K562 (cell line): Measurements from ENCODE around the gene WDR44. TPM values are rescaled to one million over a fixed set of nuclear protein-coding genes. Genes with fewer than 3 reads are reported as not detected.

Experiments
- ATAC-seq: fragments of 200-7000 bp; cut with Tn5 transposase; 3 replicates; pipeline ENCODE4 v1.9.1; 2020; ENCODE audit warnings: moderate library complexity
- BruUV-seq: library from RNA; stranded (reverse); fragments of 400-500 nt; replicated peaks from 2 replicates; lab custom pipeline; 2021; lab: Mats Ljungman, UMichigan
- CTCF ChIA-PET: fragments of 300-600 bp; formaldehyde crosslinking; extraction: SDS; loops from one replicate; lab custom pipeline; 2021; ENCODE audit warnings: low intra/inter-chr PET ratio; lab: Yijun Ruan, JAX
- POLR2A ChIA-PET: fragments of 300-600, 350-650 bp; sonication (Branson Sonifier 250); formaldehyde crosslinking; extraction: SDS; loops from one replicate; lab custom pipeline; 2021; ENCODE audit warnings: antibody characterized with exemption, inconsistent platforms; lab: Yijun Ruan, JAX
- DNase-seq, 4 experiments: peaks; one replicate each; pipeline versions ENCODE4 v3.0.0 to v3.0.0-alpha.2; 2011 to 2018; ENCODE audit warnings: low spot score in 3 of 4, mixed read lengths in 3 of 4; ENCODE audit errors: extremely low read depth in 1 of 4
- FAIRE-seq: peaks from 2 replicates; lab custom pipeline; 2011; peaks lifted over from hg19 to GRCh38; lab: Jason Lieb, UNC
- H2AFZ ChIP-seq: 2 replicates; pipeline ENCODE4 v1.6.0; 2011; ENCODE audit warnings: low read depth, low read length, control low read depth, inconsistent platforms
- H3K27ac ChIP-seq: fragments of 200-600 bp; 3 replicates; pipeline ENCODE4 v1.8.0; 2011; ENCODE audit warnings: low read depth, mild to moderate bottlenecking, control low read depth, inconsistent platforms, low read length, moderate library complexity, mixed read lengths; ENCODE audit errors: extremely low read depth
- H3K27me3 ChIP-seq, 2 experiments: fragments of 300-600 bp in 1 of 2; 2 replicates in 1 of 2; 3 replicates in 1 of 2; pipeline versions ENCODE4 v1.6.0 to v1.8.0; 2011; ENCODE audit warnings: inconsistent platforms in 2 of 2, low read length in 2 of 2, mild to moderate bottlenecking in 1 of 2, mixed read lengths in 1 of 2, moderate library complexity in 1 of 2; ENCODE audit not compliant: control insufficient read depth in 2 of 2, insufficient read depth in 2 of 2
- H3K36me3 ChIP-seq: fragments of 300-600 bp; 3 replicates; pipeline ENCODE4 v1.8.0; 2011; ENCODE audit warnings: mild to moderate bottlenecking, low read length, inconsistent platforms; ENCODE audit not compliant: control insufficient read depth, insufficient read depth
- H3K4me1 ChIP-seq, 2 experiments: fragments of 200-600 bp in 1 of 2; replicated peaks in 1 of 2; 2 replicates in 1 of 2; 3 replicates in 1 of 2; pipeline versions ENCODE4 v1.5.1 to v1.8.0; 2011; ENCODE audit warnings: inconsistent platforms in 2 of 2, low read length in 2 of 2, mild to moderate bottlenecking in 1 of 2, mixed read lengths in 1 of 2, moderate library complexity in 1 of 2; ENCODE audit not compliant: control insufficient read depth in 2 of 2, insufficient read depth in 2 of 2
- H3K4me2 ChIP-seq: 2 replicates; pipeline ENCODE4 v1.6.1; 2011; ENCODE audit warnings: low read length, control low read depth, inconsistent platforms, mixed read lengths; ENCODE audit not compliant: insufficient read depth
- H3K4me3 ChIP-seq: fragments of 200-600 bp; sonication (generic), shearing (Covaris generic); 2 replicates; pipeline ENCODE4 v1.5.1; 2016; ENCODE audit warnings: control low read depth, inconsistent platforms
- H3K79me2 ChIP-seq: fragments of 200-600 bp; 3 replicates; pipeline ENCODE4 v1.8.0; 2011; ENCODE audit warnings: low read length, inconsistent platforms; ENCODE audit not compliant: control insufficient read depth, insufficient read depth
- H3K9ac ChIP-seq, 2 experiments: 2 replicates each; pipeline versions ENCODE4 v1.6.0 to v1.6.1; 2011; ENCODE audit warnings: low read depth in 2 of 2, low read length in 2 of 2, control low read depth in 1 of 2, inconsistent platforms in 1 of 2, mild to moderate bottlenecking in 1 of 2, mixed read lengths in 1 of 2; ENCODE audit not compliant: insufficient read depth in 1 of 2
- H3K9me1 ChIP-seq: one replicate; pipeline ENCODE4 v1.6.0; 2011; ENCODE audit warnings: inconsistent platforms, mild to moderate bottlenecking, low read length, moderate library complexity; ENCODE audit not compliant: control insufficient read depth, insufficient read depth
- H3K9me3 ChIP-seq: replicated peaks from 2 replicates; pipeline ENCODE4 v1.5.1; 2011; ENCODE audit warnings: low read depth, low read length, inconsistent platforms; ENCODE audit not compliant: control insufficient read depth, insufficient read depth
- H4K20me1 ChIP-seq: replicated peaks from 2 replicates; pipeline ENCODE4 v1.6.1; 2011; ENCODE audit warnings: low read length, inconsistent platforms, mixed read lengths; ENCODE audit not compliant: control insufficient read depth, insufficient read depth
- CREB1 ChIP-seq, 2 experiments: sonication (generic) in 1 of 2; formaldehyde crosslinking in 1 of 2; IDR thresholded peaks; 2 replicates each; pipeline versions ENCODE4 v1.6.1 to v1.8.0; 2012 to 2022; ENCODE audit warnings: inconsistent platforms in 1 of 2, mild to moderate bottlenecking in 1 of 2, missing genetic modification reagents in 1 of 2, moderate library complexity in 1 of 2
- HCFC1 ChIP-seq: IDR thresholded peaks from 2 replicates; pipeline ENCODE4 v1.6.1; 2012; ENCODE audit warnings: low read depth, low read length, improper control_type of control experiment
- LCOR ChIP-seq: sonication (generic); formaldehyde crosslinking; IDR thresholded peaks from 2 replicates; pipeline ENCODE4 v1.8.0; 2022; ENCODE audit warnings: mild to moderate bottlenecking, missing genetic modification reagents
- MCM3 ChIP-seq: fragments of 450-650 bp; IDR thresholded peaks from 2 replicates; pipeline ENCODE4 v1.6.1; 2016
- SLC30A9 ChIP-seq: fragments of 250-450 bp; sonication (Bioruptor Pico); IDR thresholded peaks from 2 replicates; pipeline ENCODE4 v1.8.0; 2022; ENCODE audit warnings: mild to moderate bottlenecking, moderate library complexity
- ZNF436 ChIP-seq: fragments of 250-450, 450-650 bp; sonication (Bioruptor Pico); formaldehyde crosslinking; IDR thresholded peaks from 2 replicates; pipeline ENCODE4 v1.7.0; 2020; ENCODE audit warnings: mild to moderate bottlenecking
- ZNF444 ChIP-seq: fragments of 250-450 bp; sonication (Bioruptor Pico); IDR thresholded peaks from 2 replicates; pipeline ENCODE4 v1.4.0; 2020; ENCODE audit warnings: mild to moderate bottlenecking, moderate library complexity
- WGBS: fragments of 100-300 bp; shearing (Covaris generic); methylation state at CpG from one replicate; pipeline ENCODE4 v1.1.6; 2016; ENCODE audit warnings: low coverage, mixed read lengths; ENCODE audit not compliant: insufficient coverage; ENCODE audit errors: missing lambda C conversion rate; 5-methylcytosine and 5-hydroxymethylcytosine counted together
- in situ Hi-C: fragments of 300-500 bp; cut with MboI; formaldehyde crosslinking; loops from 4 replicates; pipeline ENCODE4 v1.15.0; 2018; ENCODE audit warnings: inconsistent platforms, mixed read lengths
- intact Hi-C: fragments of 100-400 bp; cut with micrococcal nuclease; formaldehyde crosslinking; loops from 2 replicates; pipeline ENCODE4 v1.14.2; 2022
- polyA plus RNA-seq, 8 experiments: library from polyadenylated mRNA; depleted of rRNA in 4 of 8; stranded (reverse) in 5 of 8; unstranded in 3 of 8; fragments of >200 nt; fragmentation: Nextera tagmentation in 2 of 8; fragmentation: Illumina TruSeq in 1 of 8; extraction: Ambion mirVana in 2 of 8; extraction: Trizol in 1 of 8; gene quantifications; 2 replicates each; pipeline versions ENCODE4 v1.2.1 to v1.2.3, GENCODE V29; 2011 to 2014; ENCODE audit warnings: inconsistent platforms in 1 of 8, missing spikeins in 1 of 8
- total RNA-seq, 7 experiments: library from RNA; depleted of rRNA in 6 of 7; stranded (reverse); fragments of >200 nt in 6 of 7; fragmentation: Illumina TruSeq in 2 of 7; extraction: Trizol in 2 of 7; gene quantifications; 2 replicates each; pipeline versions ENCODE4 v1.2.1 to v1.2.3, GENCODE V29; 2011 to 2021; ENCODE audit warnings: low replicate concordance in 1 of 7
- TF ChIP-seq, protein P1 (sequence below): fragments of 250-450 bp; sonication (Bioruptor Pico); IDR thresholded peaks from 2 replicates; pipeline ENCODE4 v1.8.0; 2021; ENCODE audit warnings: mild to moderate bottlenecking, moderate library complexity
- TF ChIP-seq, protein P2 (sequence below): IDR thresholded peaks from 2 replicates; pipeline ENCODE4 v1.6.1; 2014; ENCODE audit warnings: antibody characterized with exemption
- TF ChIP-seq, protein P3 (sequence below): sonication (generic); formaldehyde crosslinking; IDR thresholded peaks from 2 replicates; pipeline ENCODE4 v1.8.0; 2023; ENCODE audit warnings: mild to moderate bottlenecking, missing genetic modification reagents
- TF ChIP-seq, protein P4 (sequence below): fragments of 200-800 bp; sonication (Bioruptor generic); IDR thresholded peaks from 2 replicates; pipeline ENCODE4 v1.6.1; 2017; ENCODE audit warnings: missing genetic modification characterization, missing compliant biosample characterization
- TF ChIP-seq, protein P5 (sequence below): sonication (generic); formaldehyde crosslinking; IDR thresholded peaks from 2 replicates; pipeline ENCODE4 v1.9.0; 2022; ENCODE audit warnings: mild to moderate bottlenecking, missing genetic modification reagents
- TF ChIP-seq, protein P6 (sequence below): sonication (generic); formaldehyde crosslinking; IDR thresholded peaks from 2 replicates; pipeline ENCODE4 v1.9.0; 2022; ENCODE audit warnings: mild to moderate bottlenecking, missing genetic modification reagents

The WDR44 gene
- total and polyA plus RNA-seq, 9 of the 15 experiments (the other 6 are each of a cell fraction or from before 2014, with no cell fraction given) = 5.6 to 20.0 (median 14.6) TPM

DNA sequence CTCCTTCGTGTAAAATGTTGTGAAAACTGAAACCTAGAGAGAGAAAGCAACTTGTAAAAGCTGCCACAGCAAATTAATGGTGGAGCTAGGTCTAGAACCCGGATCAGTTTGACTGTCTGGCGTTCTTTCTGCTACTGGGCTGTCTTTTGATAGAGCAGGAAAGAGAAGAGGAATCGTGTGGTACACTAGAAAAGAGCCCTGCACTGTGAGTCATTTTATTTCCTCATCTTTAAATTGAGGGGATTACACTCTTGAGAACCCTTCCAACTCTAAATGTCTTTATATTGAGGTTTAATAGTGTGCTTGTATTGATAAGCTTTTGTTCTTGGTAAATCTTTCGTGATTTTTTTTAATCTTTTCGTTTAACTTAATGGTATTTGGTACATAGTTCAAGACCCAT is 4.3 kb downstream of the WDR44 start:
- ChIA-PET CTCF (no interaction called here), POLR2A (interaction anchor here (0.9 kb wide), 1 partner anchor 24 kb away, joined by 3 read pairs; no protein-coding TSS in a partner anchor)
- H3K4me3 ChIP-seq = no peak overlapping the region
- peaks cover 3% of the 10 kb centered on the region for H3K9me1 ChIP-seq
- intact Hi-C loops = no loop called here
- H3K9me3 ChIP-seq = no peaks in the 10 kb centered on the region
- 15% methylated on average over 6 of the region's 6 CpGs for WGBS
- H3K79me2 ChIP-seq = peaks cover 85% of the 10 kb centered on the region
- DNase-seq = no peak
- H3K27ac ChIP-seq = peak overlapping the region; percentile 59; the same call in 1 of the 3 replicates
- H4K20me1 ChIP-seq = peaks cover 17% of the 10 kb centered on the region
- peaks cover 4% of the 10 kb centered on the region; the same call in 1 of the 3 replicates for H3K36me3 ChIP-seq
- no peak for ATAC-seq
- H3K4me2 ChIP-seq = peak overlapping the region; percentile 27
- BruUV-seq = no TSS peak
- in situ Hi-C loops = no loop called here
- no peak for FAIRE-seq
- H3K4me1 ChIP-seq = peaks cover 7 to 40% of the 10 kb centered on the region in 2 experiments
- no peaks in the 10 kb centered on the region for H3K27me3 ChIP-seq
- H3K9ac ChIP-seq = peak overlapping the region; percentile 28 to 35; a peak in 3 of 4 replicates
- 0 out of 2 replicates have a peak overlapping the region, but pooled peaks have one; percentile 32 for H2AFZ ChIP-seq
- TF ChIP-seq, protein P1, sequence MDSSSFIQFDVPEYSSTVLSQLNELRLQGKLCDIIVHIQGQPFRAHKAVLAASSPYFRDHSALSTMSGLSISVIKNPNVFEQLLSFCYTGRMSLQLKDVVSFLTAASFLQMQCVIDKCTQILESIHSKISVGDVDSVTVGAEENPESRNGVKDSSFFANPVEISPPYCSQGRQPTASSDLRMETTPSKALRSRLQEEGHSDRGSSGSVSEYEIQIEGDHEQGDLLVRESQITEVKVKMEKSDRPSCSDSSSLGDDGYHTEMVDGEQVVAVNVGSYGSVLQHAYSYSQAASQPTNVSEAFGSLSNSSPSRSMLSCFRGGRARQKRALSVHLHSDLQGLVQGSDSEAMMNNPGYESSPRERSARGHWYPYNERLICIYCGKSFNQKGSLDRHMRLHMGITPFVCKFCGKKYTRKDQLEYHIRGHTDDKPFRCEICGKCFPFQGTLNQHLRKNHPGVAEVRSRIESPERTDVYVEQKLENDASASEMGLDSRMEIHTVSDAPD (CRISPR knock-in tag) = no peak
- TF ChIP-seq CREB1 (IDR thresholded peaks at IDR 0.05) = no peak
- no peak for TF ChIP-seq CREB1 (CRISPR knock-in tag; IDR thresholded peaks at IDR 0.05)
- no peak for TF ChIP-seq ZNF444 (CRISPR knock-in tag)
- no peak for TF ChIP-seq SLC30A9
- TF ChIP-seq, protein P2, sequence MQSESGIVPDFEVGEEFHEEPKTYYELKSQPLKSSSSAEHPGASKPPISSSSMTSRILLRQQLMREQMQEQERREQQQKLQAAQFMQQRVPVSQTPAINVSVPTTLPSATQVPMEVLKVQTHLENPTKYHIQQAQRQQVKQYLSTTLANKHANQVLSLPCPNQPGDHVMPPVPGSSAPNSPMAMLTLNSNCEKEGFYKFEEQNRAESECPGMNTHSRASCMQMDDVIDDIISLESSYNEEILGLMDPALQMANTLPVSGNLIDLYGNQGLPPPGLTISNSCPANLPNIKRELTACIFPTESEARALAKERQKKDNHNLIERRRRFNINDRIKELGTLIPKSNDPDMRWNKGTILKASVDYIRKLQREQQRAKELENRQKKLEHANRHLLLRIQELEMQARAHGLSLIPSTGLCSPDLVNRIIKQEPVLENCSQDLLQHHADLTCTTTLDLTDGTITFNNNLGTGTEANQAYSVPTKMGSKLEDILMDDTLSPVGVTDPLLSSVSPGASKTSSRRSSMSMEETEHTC = no peak
- no peak for TF ChIP-seq ZNF436 (CRISPR knock-in tag)
- TF ChIP-seq, protein P3, sequence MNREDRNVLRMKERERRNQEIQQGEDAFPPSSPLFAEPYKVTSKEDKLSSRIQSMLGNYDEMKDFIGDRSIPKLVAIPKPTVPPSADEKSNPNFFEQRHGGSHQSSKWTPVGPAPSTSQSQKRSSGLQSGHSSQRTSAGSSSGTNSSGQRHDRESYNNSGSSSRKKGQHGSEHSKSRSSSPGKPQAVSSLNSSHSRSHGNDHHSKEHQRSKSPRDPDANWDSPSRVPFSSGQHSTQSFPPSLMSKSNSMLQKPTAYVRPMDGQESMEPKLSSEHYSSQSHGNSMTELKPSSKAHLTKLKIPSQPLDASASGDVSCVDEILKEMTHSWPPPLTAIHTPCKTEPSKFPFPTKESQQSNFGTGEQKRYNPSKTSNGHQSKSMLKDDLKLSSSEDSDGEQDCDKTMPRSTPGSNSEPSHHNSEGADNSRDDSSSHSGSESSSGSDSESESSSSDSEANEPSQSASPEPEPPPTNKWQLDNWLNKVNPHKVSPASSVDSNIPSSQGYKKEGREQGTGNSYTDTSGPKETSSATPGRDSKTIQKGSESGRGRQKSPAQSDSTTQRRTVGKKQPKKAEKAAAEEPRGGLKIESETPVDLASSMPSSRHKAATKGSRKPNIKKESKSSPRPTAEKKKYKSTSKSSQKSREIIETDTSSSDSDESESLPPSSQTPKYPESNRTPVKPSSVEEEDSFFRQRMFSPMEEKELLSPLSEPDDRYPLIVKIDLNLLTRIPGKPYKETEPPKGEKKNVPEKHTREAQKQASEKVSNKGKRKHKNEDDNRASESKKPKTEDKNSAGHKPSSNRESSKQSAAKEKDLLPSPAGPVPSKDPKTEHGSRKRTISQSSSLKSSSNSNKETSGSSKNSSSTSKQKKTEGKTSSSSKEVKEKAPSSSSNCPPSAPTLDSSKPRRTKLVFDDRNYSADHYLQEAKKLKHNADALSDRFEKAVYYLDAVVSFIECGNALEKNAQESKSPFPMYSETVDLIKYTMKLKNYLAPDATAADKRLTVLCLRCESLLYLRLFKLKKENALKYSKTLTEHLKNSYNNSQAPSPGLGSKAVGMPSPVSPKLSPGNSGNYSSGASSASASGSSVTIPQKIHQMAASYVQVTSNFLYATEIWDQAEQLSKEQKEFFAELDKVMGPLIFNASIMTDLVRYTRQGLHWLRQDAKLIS = no peak
- TF ChIP-seq, protein P4, sequence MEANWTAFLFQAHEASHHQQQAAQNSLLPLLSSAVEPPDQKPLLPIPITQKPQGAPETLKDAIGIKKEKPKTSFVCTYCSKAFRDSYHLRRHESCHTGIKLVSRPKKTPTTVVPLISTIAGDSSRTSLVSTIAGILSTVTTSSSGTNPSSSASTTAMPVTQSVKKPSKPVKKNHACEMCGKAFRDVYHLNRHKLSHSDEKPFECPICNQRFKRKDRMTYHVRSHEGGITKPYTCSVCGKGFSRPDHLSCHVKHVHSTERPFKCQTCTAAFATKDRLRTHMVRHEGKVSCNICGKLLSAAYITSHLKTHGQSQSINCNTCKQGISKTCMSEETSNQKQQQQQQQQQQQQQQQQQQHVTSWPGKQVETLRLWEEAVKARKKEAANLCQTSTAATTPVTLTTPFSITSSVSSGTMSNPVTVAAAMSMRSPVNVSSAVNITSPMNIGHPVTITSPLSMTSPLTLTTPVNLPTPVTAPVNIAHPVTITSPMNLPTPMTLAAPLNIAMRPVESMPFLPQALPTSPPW (CRISPR knock-in tag) = no peak
- TF ChIP-seq, protein P5, sequence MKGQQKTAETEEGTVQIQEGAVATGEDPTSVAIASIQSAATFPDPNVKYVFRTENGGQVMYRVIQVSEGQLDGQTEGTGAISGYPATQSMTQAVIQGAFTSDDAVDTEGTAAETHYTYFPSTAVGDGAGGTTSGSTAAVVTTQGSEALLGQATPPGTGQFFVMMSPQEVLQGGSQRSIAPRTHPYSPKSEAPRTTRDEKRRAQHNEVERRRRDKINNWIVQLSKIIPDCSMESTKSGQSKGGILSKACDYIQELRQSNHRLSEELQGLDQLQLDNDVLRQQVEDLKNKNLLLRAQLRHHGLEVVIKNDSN (CRISPR knock-in tag) = no peak
- TF ChIP-seq, protein P6, sequence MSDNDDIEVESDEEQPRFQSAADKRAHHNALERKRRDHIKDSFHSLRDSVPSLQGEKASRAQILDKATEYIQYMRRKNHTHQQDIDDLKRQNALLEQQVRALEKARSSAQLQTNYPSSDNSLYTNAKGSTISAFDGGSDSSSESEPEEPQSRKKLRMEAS (CRISPR knock-in tag) = no peak
- TF ChIP-seq MCM3 = no peak
- TF ChIP-seq HCFC1 = no peak
- no peak for TF ChIP-seq LCOR (CRISPR knock-in tag)
